Heart left ventricle (tissue), 16 donors: Measurements from ENCODE around the gene INSR. TPM values are rescaled to one million over a fixed set of nuclear protein-coding genes. Genes with fewer than 3 reads are reported as not detected.

Source experiments
- ATAC-seq, 4 donors: fragments of 200-7000 bp; cut with Tn5 transposase; one replicate each; pipeline ENCODE4 v1.9.1; 2020 to 2022; ENCODE audit warnings: moderate library complexity in 4 of 4, mild to moderate bottlenecking in 3 of 4, moderate number of reproducible peaks in 1 of 4
- DNase-seq, 5 donors: peaks; one replicate each; pipeline ENCODE4 v3.0.0-alpha.2; 2020
- H3K27ac ChIP-seq, 12 donors: fragments of 200-600 bp; sonication (generic) in 4 of 12; one replicate each; pipeline versions ENCODE4 v1.5.0 to v1.8.0; 2016 to 2022; ENCODE audit warnings: mild to moderate bottlenecking in 2 of 12
- H3K27me3 ChIP-seq, 9 donors: fragments of 200-600 bp; sonication (generic) in 2 of 9; one replicate each; pipeline versions ENCODE4 v1.5.1 to v1.8.0; 2016 to 2022; ENCODE audit warnings: mild to moderate bottlenecking in 3 of 9
- H3K36me3 ChIP-seq, 9 donors: fragments of 200-600 bp; sonication (generic) in 2 of 9; one replicate each; pipeline versions ENCODE4 v1.5.0 to v1.8.0; 2018 to 2022; ENCODE audit warnings: mild to moderate bottlenecking in 2 of 9
- H3K4me1 ChIP-seq, 12 donors: fragments of 200-600 bp; sonication (generic) in 4 of 12; one replicate each; pipeline versions ENCODE4 v1.5.0 to v1.8.0; 2016 to 2022; ENCODE audit warnings: mild to moderate bottlenecking in 3 of 12
- H3K4me3 ChIP-seq, 12 donors: fragments of 200-600 bp; sonication (generic) in 4 of 12; one replicate each; pipeline versions ENCODE4 v1.5.0 to v1.8.0; 2017 to 2022; ENCODE audit warnings: mild to moderate bottlenecking in 9 of 12, moderate library complexity in 4 of 12
- H3K9me3 ChIP-seq, 12 donors: fragments of 200-600 bp; sonication (generic) in 4 of 12; one replicate each; pipeline versions ENCODE4 v1.5.0 to v1.8.0; 2016 to 2022; ENCODE audit warnings: mild to moderate bottlenecking in 1 of 12
- POLR2A ChIP-seq, 2 donors: fragments of 450-650 bp; IDR thresholded peaks; one replicate each; pipeline ENCODE4 v1.6.1; 2017; ENCODE audit warnings: antibody characterized with exemption in 2 of 2, mild to moderate bottlenecking in 2 of 2, moderate library complexity in 2 of 2
- WGBS, 4 donors: extraction: QIAGEN DNeasy Blood & Tissue Kit in 2 of 4; methylation state at CpG; one replicate each; pipeline versions ENCODE4 v1.1.5 to v1.1.7; 2013 to 2018; 5-methylcytosine and 5-hydroxymethylcytosine counted together
- intact Hi-C, 10 donors: fragments of 100-400 bp; cut with DNase I; formaldehyde crosslinking; loops; one replicate each; pipeline versions ENCODE4 v1.11.1 to v1.14.2; 2022
- polyA plus RNA-seq, 2 donors: library from polyadenylated mRNA; stranded (reverse); fragments of 200-250 nt; gene quantifications; one replicate each; pipeline ENCODE4 v1.2.3, GENCODE V29; 2013
- total RNA-seq, 9 donors: library from RNA; depleted of rRNA in 2 of 9; stranded (reverse); fragments of >200 nt in 2 of 9; fragmentation: NEBNext Ultra II Directional in 3 of 9; extraction: Animal tissue kit (Norgen Biotek cat#: 25700) in 3 of 9; gene quantifications; one replicate each; pipeline versions ENCODE4 v1.1.0 to v1.2.4, GENCODE V29; 2016 to 2023
- TF ChIP-seq, protein P1 (sequence below), 12 donors: fragments of 200-600 bp; sonication (generic) in 4 of 12; IDR thresholded peaks; one replicate each; pipeline versions ENCODE4 v1.5.0 to v1.8.0; 2018 to 2022; ENCODE audit warnings: antibody characterized with exemption in 12 of 12, mild to moderate bottlenecking in 5 of 12
- donor health status: ischemic (EF 13 %, LVEDD 7.1; RV severe dilation, severe dysfunction).
- donor health status: healthy with polysubstance abuse.
- donor health status: DM: no; HTN: yes; CAD: no.
- donor health status: DM: no; HTN: no; CAD: no.
- donor health status: ischemic (EF 25% LVEDD 6.9; RV normal size, moderate dysfunction).
- donor health status: ischemic (EF 25% LVEDD 5.7; RV mildly dilated, moderate dysfunction).
- donor health status: healthy.
- donor health status: DM: yes; HTN: yes; CAD: no.
- donor health status: ischemic (EF 35%, LVEDD 5.7; RV mildly dilated, moderate dysfunction).
- donor health status: nonischemic (EF 11% LVEDD 7.7; RV severe dilation, severe dysfunction).
- donor health status: DM: yes; HTN: yes; CAD: no.
- donor health status: PGD.
- donor health status: ischemic (EF 29% LVEDD 5.4; RV normal size, mild dysfunction).
- donor health status: nonischemic (EF 23%, LVEDD 6.1; RV moderate dilation, normal function).

INSR gene
- total and polyA plus RNA-seq, 11 donors = 28.7 to 221 (median 98.8) TPM

DNA sequence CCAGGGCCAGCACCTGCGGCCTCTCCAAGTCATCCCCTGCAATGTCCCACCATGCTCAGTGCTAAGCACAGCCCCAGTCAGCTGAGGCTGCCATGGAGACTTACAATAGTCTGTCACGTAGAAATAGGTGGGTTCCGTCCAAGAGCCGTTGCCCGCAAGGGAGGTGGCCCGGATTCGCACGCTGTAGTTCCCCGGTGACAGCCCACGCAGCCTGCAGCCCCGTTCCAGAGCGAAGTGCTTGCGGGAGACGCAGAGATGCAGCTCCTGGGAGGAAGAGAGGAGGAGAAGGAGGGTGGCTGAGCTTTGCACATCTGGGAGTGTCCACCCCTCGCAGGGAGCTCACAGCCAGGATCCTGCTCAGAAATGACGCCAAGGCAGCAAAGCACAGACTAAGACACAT, 162.2 kb downstream of the INSR start:
- DNase-seq = no peak
- Histone ChIP-seq H3K4me3 (no peak overlapping the region), H3K27me3 (no peaks in the 10 kb centered on the region), H3K36me3 (peaks cover 0 to 86% (median 54%) of the 10 kb centered on the region in 9 donors), H3K27ac (no peak overlapping the region), H3K9me3 (peaks cover 0 to 4% (median 0%) of the 10 kb centered on the region in 12 donors), H3K4me1 (peaks cover 0 to 17% (median 4%) of the 10 kb centered on the region in 12 donors)
- TF ChIP-seq, protein P1, sequence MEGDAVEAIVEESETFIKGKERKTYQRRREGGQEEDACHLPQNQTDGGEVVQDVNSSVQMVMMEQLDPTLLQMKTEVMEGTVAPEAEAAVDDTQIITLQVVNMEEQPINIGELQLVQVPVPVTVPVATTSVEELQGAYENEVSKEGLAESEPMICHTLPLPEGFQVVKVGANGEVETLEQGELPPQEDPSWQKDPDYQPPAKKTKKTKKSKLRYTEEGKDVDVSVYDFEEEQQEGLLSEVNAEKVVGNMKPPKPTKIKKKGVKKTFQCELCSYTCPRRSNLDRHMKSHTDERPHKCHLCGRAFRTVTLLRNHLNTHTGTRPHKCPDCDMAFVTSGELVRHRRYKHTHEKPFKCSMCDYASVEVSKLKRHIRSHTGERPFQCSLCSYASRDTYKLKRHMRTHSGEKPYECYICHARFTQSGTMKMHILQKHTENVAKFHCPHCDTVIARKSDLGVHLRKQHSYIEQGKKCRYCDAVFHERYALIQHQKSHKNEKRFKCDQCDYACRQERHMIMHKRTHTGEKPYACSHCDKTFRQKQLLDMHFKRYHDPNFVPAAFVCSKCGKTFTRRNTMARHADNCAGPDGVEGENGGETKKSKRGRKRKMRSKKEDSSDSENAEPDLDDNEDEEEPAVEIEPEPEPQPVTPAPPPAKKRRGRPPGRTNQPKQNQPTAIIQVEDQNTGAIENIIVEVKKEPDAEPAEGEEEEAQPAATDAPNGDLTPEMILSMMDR (IDR thresholded peaks at IDR 0.05) = no peak
- no peak for TF ChIP-seq POLR2A (IDR thresholded peaks at IDR 0.05)
- WGBS, 4 donors = 92 to 97% (median 97%) methylated on average over 16 of the region's 16 CpGs
- ATAC-seq = no peak
- intact Hi-C loops = no loop called here

DNA sequence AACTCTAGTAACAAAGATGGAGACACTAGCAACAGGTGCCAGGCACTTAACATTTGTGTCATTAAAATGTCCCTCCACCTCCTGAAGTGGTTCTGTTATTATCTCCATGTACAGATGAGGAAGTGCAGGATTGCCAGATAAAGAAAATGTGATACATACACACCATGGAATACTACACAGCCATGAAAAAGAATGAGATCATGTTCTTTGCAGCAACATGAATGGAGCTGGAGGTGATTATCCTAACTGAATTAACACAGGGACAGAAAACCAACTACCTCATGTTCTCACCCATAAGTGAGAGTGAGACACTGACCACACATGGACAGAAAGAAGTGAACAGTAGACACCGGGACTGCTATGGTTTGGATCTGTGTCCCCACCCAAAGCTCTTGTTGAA, 164.2 kb downstream of the INSR start:
- intact Hi-C loops = no loop called here
- ATAC-seq = no peak
- peaks cover 0 to 11% (median 4%) of the 10 kb centered on the region in 12 donors for H3K4me1 ChIP-seq
- TF ChIP-seq, protein P1 (IDR thresholded peaks at IDR 0.05) = no peak
- TF ChIP-seq POLR2A (IDR thresholded peaks at IDR 0.05) = no peak
- H3K9me3 ChIP-seq = peaks cover 0 to 23% (median 12%) of the 10 kb centered on the region in 12 donors
- 94 to 100% (median 98%) methylated on average over 1 of the region's 1 CpG for WGBS, 4 donors
- no peak overlapping the region for H3K4me3 ChIP-seq
- DNase-seq = no peak
- no peak overlapping the region for H3K27ac ChIP-seq
- no peaks in the 10 kb centered on the region for H3K27me3 ChIP-seq
- H3K36me3 ChIP-seq = peaks cover 6 to 90% (median 73%) of the 10 kb centered on the region in 9 donors

DNA sequence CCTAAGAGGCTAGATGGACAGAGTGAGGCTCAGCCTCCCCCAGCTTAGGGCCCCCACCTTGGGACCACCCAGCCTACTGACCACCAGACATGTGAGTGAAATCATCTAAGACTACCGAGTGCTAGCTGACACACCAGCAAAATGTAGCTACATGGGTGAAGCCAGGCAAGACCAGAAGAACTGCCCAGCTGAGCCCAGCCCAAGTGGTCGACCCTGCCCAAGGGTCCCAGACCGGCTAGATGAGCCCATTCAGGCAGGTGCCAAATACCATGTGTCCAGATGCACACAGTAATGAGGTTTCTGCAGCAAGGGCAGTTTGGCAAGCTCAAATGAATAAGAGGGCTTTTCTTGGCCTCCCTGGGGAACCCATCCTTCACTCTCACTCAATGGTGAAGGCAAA, 168.1 kb downstream of the INSR start:
- no peak for TF ChIP-seq POLR2A (IDR thresholded peaks at IDR 0.05)
- TF ChIP-seq, protein P1 (IDR thresholded peaks at IDR 0.05) = no peak
- intact Hi-C loops = no loop called here
- DNase-seq (no peak), ATAC-seq (no peak)
- Histone ChIP-seq H3K4me3 (no peak overlapping the region), H3K36me3 (peaks cover 6 to 95% (median 89%) of the 10 kb centered on the region in 9 donors), H3K27me3 (no peaks in the 10 kb centered on the region), H3K9me3 (peaks cover 0 to 23% (median 12%) of the 10 kb centered on the region in 12 donors), H3K4me1 (no peaks in the 10 kb centered on the region), H3K27ac (no peak overlapping the region)
- 97 to 100% (median 98%) methylated on average over 3 of the region's 3 CpGs for WGBS, 4 donors

DNA sequence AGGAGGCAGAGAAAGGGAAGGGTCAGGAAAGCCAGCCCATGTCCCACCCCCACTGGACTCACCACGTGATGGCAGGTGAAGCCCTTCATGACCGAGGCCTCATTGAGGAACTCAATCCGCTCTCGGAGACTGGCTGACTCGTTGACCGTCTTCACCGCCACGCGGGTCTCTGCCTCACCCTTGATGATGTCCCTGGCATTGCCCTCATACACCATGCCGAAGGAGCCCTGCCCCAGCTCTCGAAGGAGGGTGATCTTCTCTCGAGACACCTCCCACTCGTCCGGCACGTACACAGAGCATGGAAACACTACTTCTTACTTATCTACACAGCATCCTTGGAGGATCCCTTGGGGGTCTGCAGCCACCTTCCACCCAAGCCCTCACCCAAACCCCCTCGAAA, 169.0 kb downstream of the INSR start:
- 95 to 97% (median 97%) methylated on average over 15 to 16 of the region's 16 CpGs for WGBS, 4 donors
- TF ChIP-seq, protein P1 (IDR thresholded peaks at IDR 0.05) = no peak
- TF ChIP-seq POLR2A (IDR thresholded peaks at IDR 0.05) = no peak
- H3K4me3 ChIP-seq = no peak overlapping the region
- H3K27ac ChIP-seq = no peak overlapping the region
- no peaks in the 10 kb centered on the region for H3K4me1 ChIP-seq
- H3K9me3 ChIP-seq = peaks cover 0 to 23% (median 12%) of the 10 kb centered on the region in 12 donors
- peaks cover 6 to 95% (median 89%) of the 10 kb centered on the region in 9 donors for H3K36me3 ChIP-seq
- DNase-seq (no peak), ATAC-seq (no peak)
- no peaks in the 10 kb centered on the region for H3K27me3 ChIP-seq
- intact Hi-C loops = no loop called here
